ENCODE data around the gene MRPL24. TPM values are rescaled to one million over a fixed set of nuclear protein-coding genes. Genes with fewer than 3 reads are reported as not detected.
A peak's percentile ranks its signal among the peaks of the same experiment; 100 is the strongest.

Gene MRPL24
- total and polyA plus RNA-seq, 10 of the 15 experiments (the other 5 are each of a cell fraction or from before 2014, with no cell fraction given): 87.4 to 269 (median 134) TPM

DNA sequence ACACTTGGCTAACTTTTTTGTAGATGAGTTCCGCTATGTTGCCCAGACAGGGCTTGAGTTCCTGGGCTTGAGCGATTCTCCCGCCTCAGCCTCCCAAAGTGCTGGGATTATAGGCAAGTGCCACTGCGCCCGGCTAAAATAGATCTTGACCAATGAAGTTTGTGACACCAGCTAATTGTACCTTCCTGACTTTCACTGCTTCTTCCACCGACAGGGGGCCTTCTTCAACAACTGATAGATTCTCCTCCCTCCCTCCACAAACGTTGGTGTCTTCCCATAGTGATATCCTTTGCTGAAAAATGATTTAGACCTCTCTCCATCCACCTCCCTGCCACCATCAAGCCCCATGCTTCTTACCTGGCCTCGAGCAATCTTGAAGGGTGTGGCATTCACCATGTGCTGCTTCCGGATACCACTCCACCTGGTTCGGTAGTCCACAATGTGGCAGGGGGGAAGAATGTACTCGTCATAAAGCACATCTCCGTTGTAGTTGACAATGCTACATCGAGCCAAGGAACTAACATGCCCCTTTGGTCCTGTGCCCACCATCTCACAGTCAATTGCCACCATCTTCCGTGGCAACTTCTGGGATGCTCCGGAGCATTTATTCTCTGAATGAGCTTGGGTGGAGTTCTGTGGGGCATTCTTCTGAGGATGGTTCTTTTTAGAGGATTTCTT, 14.2 kb downstream of the MRPL24 start (continued):
- TF ChIP-seq SRF (IDR thresholded peaks at IDR 0.05; ENCODE audit: low read depth in 2 of 2, low read length in 2 of 2) (no peak), RCOR1 (conservative IDR thresholded peaks at IDR 0.05; ENCODE audit: low read depth, low read length) (no peak), SIN3A (IDR thresholded peaks at IDR 0.05; ENCODE audit: low read depth, low read length) (no peak), SREBF2 (IDR thresholded peaks at IDR 0.05; ENCODE audit: low read length) (no peak), ZNF24 (IDR thresholded peaks at IDR 0.05) (no peak), RELA (IDR thresholded peaks at IDR 0.05; ENCODE audit: borderline replicate concordance, partially characterized antibody) (peak; percentile 12), MTA3 (IDR thresholded peaks at IDR 0.05; ENCODE audit: borderline replicate concordance, low read length) (no peak), HDGF (IDR thresholded peaks at IDR 0.05) (peak; percentile 67; the same call in 1 of the 2 replicates), SMARCA5 (IDR thresholded peaks at IDR 0.05) (peak; percentile 83; the same call in 1 of the 2 replicates), MYC (IDR thresholded peaks at IDR 0.05; ENCODE audit: insufficient read depth, insufficient read length, insufficient replicate concordance, low read length, severe bottlenecking) (no peak), BHLHE40 (IDR thresholded peaks at IDR 0.05; ENCODE audit: borderline replicate concordance in 1 of 2, low read depth in 2 of 2, low read length in 1 of 2) (0 out of 4 replicates have a peak, but pooled peaks of 1 of the 2 experiments have one; percentile 5), EP300 (IDR thresholded peaks at IDR 0.05; ENCODE audit: borderline replicate concordance in 1 of 2, control insufficient read depth in 1 of 2, low read depth in 2 of 2, low read length in 2 of 2) (no peak), MXI1 (IDR thresholded peaks at IDR 0.05; ENCODE audit: low read depth, low read length) (peak; percentile 33; the same call in 1 of the 2 replicates), SUPT20H (IDR thresholded peaks at IDR 0.05; ENCODE audit: borderline replicate concordance, control insufficient read depth, low read depth, low read length) (no peak), NR2F1 (conservative IDR thresholded peaks at IDR 0.05) (no peak), CHD2 (IDR thresholded peaks at IDR 0.05; ENCODE audit: borderline replicate concordance, low read depth, low read length) (no peak), ZNF217 (IDR thresholded peaks at IDR 0.05) (no peak), NBN (IDR thresholded peaks at IDR 0.05) (peak; percentile 36; the same call in 1 of the 2 replicates), TCF7 (IDR thresholded peaks at IDR 0.05; ENCODE audit: borderline replicate concordance) (no peak), ZNF622 (IDR thresholded peaks at IDR 0.05) (no peak)
- TF ChIP-seq, protein P1, sequence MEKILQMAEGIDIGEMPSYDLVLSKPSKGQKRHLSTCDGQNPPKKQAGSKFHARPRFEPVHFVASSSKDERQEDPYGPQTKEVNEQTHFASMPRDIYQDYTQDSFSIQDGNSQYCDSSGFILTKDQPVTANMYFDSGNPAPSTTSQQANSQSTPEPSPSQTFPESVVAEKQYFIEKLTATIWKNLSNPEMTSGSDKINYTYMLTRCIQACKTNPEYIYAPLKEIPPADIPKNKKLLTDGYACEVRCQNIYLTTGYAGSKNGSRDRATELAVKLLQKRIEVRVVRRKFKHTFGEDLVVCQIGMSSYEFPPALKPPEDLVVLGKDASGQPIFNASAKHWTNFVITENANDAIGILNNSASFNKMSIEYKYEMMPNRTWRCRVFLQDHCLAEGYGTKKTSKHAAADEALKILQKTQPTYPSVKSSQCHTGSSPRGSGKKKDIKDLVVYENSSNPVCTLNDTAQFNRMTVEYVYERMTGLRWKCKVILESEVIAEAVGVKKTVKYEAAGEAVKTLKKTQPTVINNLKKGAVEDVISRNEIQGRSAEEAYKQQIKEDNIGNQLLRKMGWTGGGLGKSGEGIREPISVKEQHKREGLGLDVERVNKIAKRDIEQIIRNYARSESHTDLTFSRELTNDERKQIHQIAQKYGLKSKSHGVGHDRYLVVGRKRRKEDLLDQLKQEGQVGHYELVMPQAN (conservative IDR thresholded peaks at IDR 0.05): 0 out of 2 replicates have a peak, but pooled peaks have one; percentile 45
- TF ChIP-seq, protein P2, sequence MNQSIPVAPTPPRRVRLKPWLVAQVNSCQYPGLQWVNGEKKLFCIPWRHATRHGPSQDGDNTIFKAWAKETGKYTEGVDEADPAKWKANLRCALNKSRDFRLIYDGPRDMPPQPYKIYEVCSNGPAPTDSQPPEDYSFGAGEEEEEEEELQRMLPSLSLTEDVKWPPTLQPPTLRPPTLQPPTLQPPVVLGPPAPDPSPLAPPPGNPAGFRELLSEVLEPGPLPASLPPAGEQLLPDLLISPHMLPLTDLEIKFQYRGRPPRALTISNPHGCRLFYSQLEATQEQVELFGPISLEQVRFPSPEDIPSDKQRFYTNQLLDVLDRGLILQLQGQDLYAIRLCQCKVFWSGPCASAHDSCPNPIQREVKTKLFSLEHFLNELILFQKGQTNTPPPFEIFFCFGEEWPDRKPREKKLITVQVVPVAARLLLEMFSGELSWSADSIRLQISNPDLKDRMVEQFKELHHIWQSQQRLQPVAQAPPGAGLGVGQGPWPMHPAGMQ (IDR thresholded peaks at IDR 0.05; ENCODE audit: borderline replicate concordance): no peak
- TF ChIP-seq, protein P3, sequence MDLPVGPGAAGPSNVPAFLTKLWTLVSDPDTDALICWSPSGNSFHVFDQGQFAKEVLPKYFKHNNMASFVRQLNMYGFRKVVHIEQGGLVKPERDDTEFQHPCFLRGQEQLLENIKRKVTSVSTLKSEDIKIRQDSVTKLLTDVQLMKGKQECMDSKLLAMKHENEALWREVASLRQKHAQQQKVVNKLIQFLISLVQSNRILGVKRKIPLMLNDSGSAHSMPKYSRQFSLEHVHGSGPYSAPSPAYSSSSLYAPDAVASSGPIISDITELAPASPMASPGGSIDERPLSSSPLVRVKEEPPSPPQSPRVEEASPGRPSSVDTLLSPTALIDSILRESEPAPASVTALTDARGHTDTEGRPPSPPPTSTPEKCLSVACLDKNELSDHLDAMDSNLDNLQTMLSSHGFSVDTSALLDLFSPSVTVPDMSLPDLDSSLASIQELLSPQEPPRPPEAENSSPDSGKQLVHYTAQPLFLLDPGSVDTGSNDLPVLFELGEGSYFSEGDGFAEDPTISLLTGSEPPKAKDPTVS (IDR thresholded peaks at IDR 0.05; ENCODE audit: low read depth, low read length): no peak
